Endothelial cell of umbilical vein (primary cell): Measurements from ENCODE around the gene CABP2. TPM values are rescaled to one million over a fixed set of nuclear protein-coding genes. Genes with fewer than 3 reads are reported as not detected.

Experiments
- BruUV-seq: library from RNA; stranded (reverse); fragments of 400-500 nt; replicated peaks from 2 replicates; lab custom pipeline; 2021; lab: Mats Ljungman, UMichigan
- CTCF ChIA-PET: fragments of 300-600, 350-600 bp; sonication (Branson Sonifier 250); formaldehyde crosslinking; loops from one replicate; lab custom pipeline; 2021; ENCODE audit warnings: antibody characterized with exemption, inconsistent platforms; lab: Charles Lee
- POLR2A ChIA-PET: fragments of 300-600, 350-600 bp; sonication (Branson Sonifier 250); formaldehyde crosslinking; loops from one replicate; lab custom pipeline; 2021; ENCODE audit warnings: antibody characterized with exemption, inconsistent platforms; lab: Charles Lee
- DNase-seq: peaks from one replicate; pipeline ENCODE4 v3.0.0-alpha.2; 2011; ENCODE audit warnings: low read depth, low spot score
- FAIRE-seq: peaks from 2 replicates; lab custom pipeline; 2011; peaks lifted over from hg19 to GRCh38; lab: Jason Lieb, UNC
- H2AFZ ChIP-seq: 2 replicates; pipeline ENCODE4 v1.6.0; 2012; ENCODE audit warnings: low read depth, low read length, control low read depth, inconsistent platforms
- H3K27ac ChIP-seq: 2 replicates; pipeline ENCODE4 v1.5.1; 2011; ENCODE audit warnings: low read depth, mild to moderate bottlenecking, control low read depth, low read length, moderate library complexity; ENCODE audit not compliant: insufficient read depth
- H3K27me3 ChIP-seq, 2 experiments: 2 replicates each; pipeline versions ENCODE4 v1.6.0 to v1.6.1; 2011; ENCODE audit warnings: low read length in 2 of 2, mixed read lengths in 1 of 2; ENCODE audit not compliant: control insufficient read depth in 2 of 2, insufficient read depth in 2 of 2
- H3K36me3 ChIP-seq, 2 experiments: 2 replicates in 1 of 2; 3 replicates in 1 of 2; pipeline ENCODE4 v1.5.1; 2011; ENCODE audit warnings: low read length in 2 of 2, mild to moderate bottlenecking in 1 of 2, moderate library complexity in 1 of 2; ENCODE audit not compliant: control insufficient read depth in 2 of 2, insufficient read depth in 2 of 2; ENCODE audit errors: extremely low read depth in 1 of 2
- H3K4me1 ChIP-seq: 3 replicates; pipeline ENCODE4 v1.5.1; 2011; ENCODE audit warnings: mild to moderate bottlenecking, low read length; ENCODE audit not compliant: control insufficient read depth, insufficient read depth; ENCODE audit errors: extremely low read depth
- H3K4me2 ChIP-seq: 2 replicates; pipeline ENCODE4 v1.6.1; 2011; ENCODE audit warnings: low read length, control low read depth, mixed read lengths; ENCODE audit not compliant: insufficient read depth
- H3K4me3 ChIP-seq, 3 experiments: fragments of 200-600 bp in 1 of 3; sonication (generic), shearing (Covaris generic) in 1 of 3; replicated peaks in 1 of 3; 2 replicates each; pipeline ENCODE4 v1.5.1; 2011 to 2016; ENCODE audit warnings: control low read depth in 3 of 3, low read length in 3 of 3, mild to moderate bottlenecking in 2 of 3, inconsistent platforms in 1 of 3, low read depth in 1 of 3, moderate library complexity in 1 of 3; ENCODE audit not compliant: insufficient read depth in 1 of 3
- H3K79me2 ChIP-seq: 2 replicates; pipeline ENCODE4 v1.6.0; 2012; ENCODE audit warnings: low read length, inconsistent platforms; ENCODE audit not compliant: control insufficient read depth, insufficient read depth
- H3K9ac ChIP-seq: replicated peaks from 2 replicates; pipeline ENCODE3; 2011; ENCODE audit warnings: low read length, control low read depth; ENCODE audit not compliant: insufficient read depth; ENCODE audit errors: extremely low read depth
- H3K9me1 ChIP-seq: replicated peaks from 3 replicates; pipeline ENCODE4 v1.6.0; 2011; ENCODE audit warnings: mild to moderate bottlenecking, low read length; ENCODE audit not compliant: control insufficient read depth, insufficient read depth; ENCODE audit errors: extremely low read depth
- H3K9me3 ChIP-seq: replicated peaks from 2 replicates; pipeline ENCODE4 v1.5.1; 2012; ENCODE audit warnings: low read length, inconsistent platforms; ENCODE audit not compliant: control insufficient read depth, insufficient read depth
- H4K20me1 ChIP-seq: replicated peaks from 2 replicates; pipeline ENCODE3; 2011; ENCODE audit warnings: mild to moderate bottlenecking, low read length; ENCODE audit not compliant: control insufficient read depth, insufficient read depth; ENCODE audit errors: extremely low read depth
- CTCF ChIP-seq, 2 donors: IDR thresholded peaks; 1 replicate in 1 of 2; 2 replicates in 1 of 2; pipeline ENCODE4 v1.5.1; 2011; ENCODE audit warnings: low read length in 2 of 2, mild to moderate bottlenecking in 2 of 2, moderate library complexity in 2 of 2, control low read depth in 1 of 2, inconsistent platforms in 1 of 2, low read depth in 1 of 2; ENCODE audit not compliant: insufficient read depth in 1 of 2; ENCODE audit errors: extremely low read depth in 1 of 2
- EZH2 ChIP-seq: IDR thresholded peaks from 2 replicates; pipeline ENCODE4 v1.6.1; 2012; ENCODE audit warnings: borderline replicate concordance, low read depth, mild to moderate bottlenecking, moderate library complexity, low read length, inconsistent platforms; ENCODE audit not compliant: severe bottlenecking
- FOS ChIP-seq: IDR thresholded peaks from 2 replicates; pipeline ENCODE4 v1.6.1; 2011; ENCODE audit warnings: mild to moderate bottlenecking, low read length, moderate library complexity, borderline replicate concordance; ENCODE audit not compliant: insufficient read depth
- GATA2 ChIP-seq: IDR thresholded peaks from 2 replicates; pipeline ENCODE4 v1.7.0; 2011; ENCODE audit warnings: low read depth, mild to moderate bottlenecking, moderate library complexity, mixed read lengths, low read length; ENCODE audit not compliant: insufficient read length, insufficient read depth
- JUN ChIP-seq: IDR thresholded peaks from 2 replicates; pipeline ENCODE4 v1.6.1; 2011; ENCODE audit warnings: borderline replicate concordance, low read depth; ENCODE audit not compliant: insufficient read length, insufficient read depth
- MAX ChIP-seq: IDR thresholded peaks from 2 replicates; pipeline ENCODE4 v1.6.1; 2011; ENCODE audit not compliant: insufficient read depth, insufficient read length
- MYC ChIP-seq: IDR thresholded peaks from one replicate; pipeline ENCODE4 v1.6.1; 2011; ENCODE audit warnings: mild to moderate bottlenecking, low read depth, low read length
- POLR2A ChIP-seq: IDR thresholded peaks from 2 replicates; pipeline ENCODE4 v1.6.1; 2012; ENCODE audit warnings: low read depth, mild to moderate bottlenecking, control low read depth, low read length
- POLR2AphosphoS5 ChIP-seq: IDR thresholded peaks from 2 replicates; pipeline ENCODE4 v1.6.1; 2012; ENCODE audit warnings: low read depth, mild to moderate bottlenecking, control low read depth, low read length, moderate library complexity; ENCODE audit not compliant: insufficient read depth
- dilution Hi-C: fragments of 300-500 bp; cut with MboI; formaldehyde crosslinking; loops from one replicate; pipeline ENCODE4 v1.15.0; 2019; ENCODE audit warnings: low sequenced_read_pairs; ENCODE audit not compliant: extremely low pct_ligation_motif_present
- intact Hi-C: fragments of 100-400 bp; cut with micrococcal nuclease; formaldehyde crosslinking; loops from one replicate; pipeline ENCODE4 v1.10.0; 2022
- polyA plus RNA-seq, 4 experiments: library from polyadenylated mRNA; depleted of rRNA in 3 of 4; stranded (reverse) in 3 of 4; unstranded in 1 of 4; fragments of >200 nt; gene quantifications; 2 replicates each; pipeline versions ENCODE4 v1.2.1 to v1.2.3, GENCODE V29; 2011 to 2012; ENCODE audit warnings: missing spikeins in 1 of 4
- total RNA-seq: library from RNA; stranded (reverse); gene quantifications from 2 replicates; pipeline ENCODE4 v1.2.3, GENCODE V29; 2021

CABP2 gene
- total and polyA plus RNA-seq, 2 donors (not counting 3 experiments of a cell fraction or from before 2014, with no cell fraction given), result not detected

- no peak overlapping the region for H3K9ac ChIP-seq
- ChIA-PET POLR2A (no interaction called here), CTCF (no interaction called here)
- no peaks in the 10 kb centered on the region for H3K36me3 ChIP-seq
- no peaks in the 10 kb centered on the region for H3K4me1 ChIP-seq
- H3K9me1 ChIP-seq, result no peaks in the 10 kb centered on the region
- H3K4me2 ChIP-seq, result no peak overlapping the region
- TF ChIP-seq FOS (no peak), GATA2 (no peak), JUN (no peak), POLR2AphosphoS5 (no peak), MAX (no peak), POLR2A (no peak), MYC (no peak), EZH2 (no peak), CTCF (IDR thresholded peaks at IDR 0.05; ENCODE audit: extremely low read depth in 1 of 2, insufficient read depth in 1 of 2, low read depth in 1 of 2, low read length in 2 of 2) (no peak)
- peaks cover 3% of the 10 kb centered on the region for H3K9me3 ChIP-seq
- no peaks in the 10 kb centered on the region for H3K27me3 ChIP-seq
- H3K79me2 ChIP-seq, result no peaks in the 10 kb centered on the region
- no TSS peak for BruUV-seq
- no peak overlapping the region for H3K27ac ChIP-seq
- H2AFZ ChIP-seq, result no peak overlapping the region
- H4K20me1 ChIP-seq, result no peaks in the 10 kb centered on the region
- dilution Hi-C loops, result no loop called here
- DNase-seq (no peak), FAIRE-seq (no peak)
- no peak overlapping the region for H3K4me3 ChIP-seq
- intact Hi-C loops, result no loop called here
Measured at GRCh38 chr11:67534070-67534679, 10.9 kb upstream of the CABP2 start.
